ENCODE results near the gene TMEM255A. TPM values are rescaled to one million over a fixed set of nuclear protein-coding genes. Genes with fewer than 3 reads are reported as not detected.
A peak's percentile ranks its signal among the peaks of the same experiment; 100 is the strongest.

Gene TMEM255A
- total and polyA plus RNA-seq, 2 donors (not counting 1 experiment from before 2014, with no cell fraction given), result 0.06 to 0.25 TPM

DNA sequence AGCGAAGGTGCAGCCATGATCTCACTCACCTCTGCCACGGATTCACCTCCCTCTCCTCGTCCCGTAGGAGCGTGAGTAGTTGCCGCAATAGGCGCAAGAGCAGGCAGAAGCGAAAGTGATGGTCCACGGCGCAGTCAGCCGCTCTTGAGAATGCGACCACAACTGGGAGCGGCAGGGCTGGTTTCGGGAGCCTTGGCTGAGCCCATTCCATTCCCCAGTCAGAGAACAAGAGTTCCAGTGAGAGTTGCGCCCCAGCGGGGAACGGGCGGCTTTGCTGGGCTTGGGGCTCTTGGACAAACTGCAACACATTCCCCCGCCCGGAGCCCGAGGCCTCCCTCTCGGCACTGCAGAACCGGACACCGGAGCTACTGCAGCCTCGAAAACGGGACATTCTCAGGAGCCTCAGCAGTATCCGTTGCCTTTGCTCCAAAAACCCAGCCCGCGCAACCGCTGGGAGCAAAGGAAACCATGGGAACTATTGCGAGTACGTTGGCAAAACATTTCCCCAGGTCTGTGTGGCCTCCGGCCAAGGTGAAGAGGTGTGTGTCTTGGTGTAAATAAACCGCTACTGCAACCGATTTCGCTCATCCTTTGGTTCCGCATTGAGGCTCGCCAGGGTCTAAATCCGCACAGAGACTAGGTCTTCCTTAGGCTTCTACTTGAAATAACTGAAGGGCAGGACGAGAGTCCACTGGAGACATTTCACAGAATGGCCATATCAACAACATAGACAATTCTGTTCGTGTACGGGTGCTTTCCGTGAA is 66.3 kb downstream of the TMEM255A start:
- CTCF ChIA-PET, result interaction anchor here (1.5 kb wide), 1 partner anchor 58 kb away, joined by 3 read pairs; no protein-coding TSS in a partner anchor

DNA sequence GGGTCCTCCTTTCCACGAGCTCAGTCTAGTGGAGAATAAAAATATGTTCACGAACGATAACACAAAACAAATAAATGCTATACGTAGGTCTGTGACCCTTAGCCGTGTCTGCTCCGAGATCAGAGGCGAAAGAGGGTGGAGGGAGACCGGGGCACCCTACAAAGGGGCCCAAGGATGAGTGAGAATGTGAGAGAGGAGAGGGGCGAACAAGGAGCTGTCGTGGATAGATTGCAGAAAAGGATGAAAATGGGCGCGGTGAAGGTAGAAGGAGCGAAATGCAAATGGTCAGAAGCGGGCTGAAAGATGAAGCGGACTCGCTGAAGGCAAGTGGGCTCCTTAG is 66.9 kb downstream of the TMEM255A start:
- ChIA-PET CTCF (no interaction called here), POLR2A (no interaction called here)
- intact Hi-C loops (cut with micrococcal nuclease), result loop anchor here (1.0 kb wide), 1 partner anchor 301 kb away; the partner anchor contains the start of gene NKAP
- H3K9me3 Mint-ChIP-seq (ENCODE audit: insufficient read depth), result no peaks in the 10 kb centered on the region
- no peaks in the 10 kb centered on the region for H4K20me1 ChIP-seq (ENCODE audit: control insufficient read depth, insufficient read depth, low read length, poor library complexity, severe bottlenecking)
- peaks cover 0 to 12% of the 10 kb centered on the region in 2 donors for H3K4me1 ChIP-seq (ENCODE audit: control insufficient read depth in 2 of 2, insufficient read depth in 2 of 2, low read length in 2 of 2)
- H3K27ac Mint-ChIP-seq, result peak overlapping the region; percentile 97
- peak overlapping the region; percentile 72 for H3K9ac ChIP-seq (ENCODE audit: low read length)
- no peaks in the 10 kb centered on the region for H3K27me3 Mint-ChIP-seq
- peaks cover 16% of the 10 kb centered on the region for H3K4me1 Mint-ChIP-seq
- peak overlapping the region; percentile 78 for H2AFZ ChIP-seq (ENCODE audit: insufficient read depth, low read depth, low read length, poor library complexity, severe bottlenecking)
- H3K27ac ChIP-seq (ENCODE audit: low read length in 2 of 2), result peak overlapping the region; percentile 69 to 72
- peak overlapping the region; percentile 98 for H3K4me3 Mint-ChIP-seq
- peak overlapping the region; percentile 19 to 79 (median 77) for H3K4me3 ChIP-seq (ENCODE audit: control extremely low read depth in 1 of 5, extremely low read depth in 1 of 5, insufficient read depth in 1 of 5, low read depth in 2 of 5, low read length in 4 of 5)
- no peaks in the 10 kb centered on the region for H3K36me3 ChIP-seq (replicated peaks in 1 of 2; ENCODE audit: control extremely low read depth in 1 of 2, control insufficient read depth in 1 of 2, extremely low read depth in 1 of 2, insufficient read depth in 2 of 2, low read length in 1 of 2)
- peak overlapping the region; percentile 62 for H3K4me2 ChIP-seq (replicated peaks; ENCODE audit: low read depth, low read length, poor library complexity, severe bottlenecking)
- no peaks in the 10 kb centered on the region for H3K27me3 ChIP-seq (replicated peaks in 1 of 4; ENCODE audit: control extremely low read depth in 1 of 4, control insufficient read depth in 3 of 4, insufficient read depth in 4 of 4, low read length in 3 of 4)
- 0% methylated on average over 6 of the region's 16 CpGs for WGBS (ENCODE audit: insufficient coverage)
- DNase-seq (no peak), ATAC-seq (ENCODE audit: low read depth) (no peak)
- TF ChIP-seq, protein P1, sequence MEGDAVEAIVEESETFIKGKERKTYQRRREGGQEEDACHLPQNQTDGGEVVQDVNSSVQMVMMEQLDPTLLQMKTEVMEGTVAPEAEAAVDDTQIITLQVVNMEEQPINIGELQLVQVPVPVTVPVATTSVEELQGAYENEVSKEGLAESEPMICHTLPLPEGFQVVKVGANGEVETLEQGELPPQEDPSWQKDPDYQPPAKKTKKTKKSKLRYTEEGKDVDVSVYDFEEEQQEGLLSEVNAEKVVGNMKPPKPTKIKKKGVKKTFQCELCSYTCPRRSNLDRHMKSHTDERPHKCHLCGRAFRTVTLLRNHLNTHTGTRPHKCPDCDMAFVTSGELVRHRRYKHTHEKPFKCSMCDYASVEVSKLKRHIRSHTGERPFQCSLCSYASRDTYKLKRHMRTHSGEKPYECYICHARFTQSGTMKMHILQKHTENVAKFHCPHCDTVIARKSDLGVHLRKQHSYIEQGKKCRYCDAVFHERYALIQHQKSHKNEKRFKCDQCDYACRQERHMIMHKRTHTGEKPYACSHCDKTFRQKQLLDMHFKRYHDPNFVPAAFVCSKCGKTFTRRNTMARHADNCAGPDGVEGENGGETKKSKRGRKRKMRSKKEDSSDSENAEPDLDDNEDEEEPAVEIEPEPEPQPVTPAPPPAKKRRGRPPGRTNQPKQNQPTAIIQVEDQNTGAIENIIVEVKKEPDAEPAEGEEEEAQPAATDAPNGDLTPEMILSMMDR (IDR thresholded peaks at IDR 0.05), result no peak
- TF ChIP-seq EZH2 (IDR thresholded peaks at IDR 0.05; ENCODE audit: borderline replicate concordance, insufficient read depth, low read depth, low read length, poor library complexity, severe bottlenecking), result no peak
- H3K79me2 ChIP-seq (ENCODE audit: control insufficient read depth, insufficient read depth, low read length), result peaks cover 22% of the 10 kb centered on the region
- no peaks in the 10 kb centered on the region for H3K9me3 ChIP-seq (ENCODE audit: control extremely low read depth in 1 of 3, control insufficient read depth in 2 of 3, insufficient read depth in 1 of 3, low read length in 2 of 3)

More for the DNA sequence above, 66.3 kb downstream of the TMEM255A start:
- Mint-ChIP-seq H3K27me3 (no peaks in the 10 kb centered on the region), H3K27ac (peak overlapping the region; percentile 97), H3K9me3 (ENCODE audit: insufficient read depth) (no peaks in the 10 kb centered on the region), H3K4me3 (peak overlapping the region; percentile 98), H3K4me1 (peaks cover 16% of the 10 kb centered on the region)
- H3K9ac ChIP-seq (ENCODE audit: low read length), result peak overlapping the region; percentile 72
- H3K27ac ChIP-seq (ENCODE audit: low read length in 2 of 2), result peak overlapping the region; percentile 69 to 72
- intact Hi-C loops (cut with micrococcal nuclease), result loop anchor here (1.0 kb wide), 1 partner anchor 302 kb away; the partner anchor contains the start of gene NKAP
- POLR2A ChIA-PET, result no interaction called here
- H2AFZ ChIP-seq (ENCODE audit: insufficient read depth, low read depth, low read length, poor library complexity, severe bottlenecking), result peak overlapping the region; percentile 78
- H3K79me2 ChIP-seq (ENCODE audit: control insufficient read depth, insufficient read depth, low read length), result peaks cover 22% of the 10 kb centered on the region
- H3K27me3 ChIP-seq (replicated peaks in 1 of 4; ENCODE audit: control extremely low read depth in 1 of 4, control insufficient read depth in 3 of 4, insufficient read depth in 4 of 4, low read length in 3 of 4), result no peaks in the 10 kb centered on the region
- TF ChIP-seq, protein P1 (IDR thresholded peaks at IDR 0.05), result no peak
- TF ChIP-seq EZH2 (IDR thresholded peaks at IDR 0.05; ENCODE audit: borderline replicate concordance, insufficient read depth, low read depth, low read length, poor library complexity, severe bottlenecking), result no peak
- DNase-seq, result peak; percentile 75
- WGBS (ENCODE audit: insufficient coverage), result under 1% methylated on average over 36 of the region's 43 CpGs
- ATAC-seq (ENCODE audit: low read depth), result peak; percentile 89
- H3K4me1 ChIP-seq (ENCODE audit: control insufficient read depth in 2 of 2, insufficient read depth in 2 of 2, low read length in 2 of 2), result peaks cover 0 to 12% of the 10 kb centered on the region in 2 donors
- no peaks in the 10 kb centered on the region for H3K9me3 ChIP-seq (ENCODE audit: control extremely low read depth in 1 of 3, control insufficient read depth in 2 of 3, insufficient read depth in 1 of 3, low read length in 2 of 3)
- H3K4me2 ChIP-seq (replicated peaks; ENCODE audit: low read depth, low read length, poor library complexity, severe bottlenecking), result peak overlapping the region; percentile 62
- H4K20me1 ChIP-seq (ENCODE audit: control insufficient read depth, insufficient read depth, low read length, poor library complexity, severe bottlenecking), result no peaks in the 10 kb centered on the region
- peak overlapping the region; percentile 72 to 80 (median 78) for H3K4me3 ChIP-seq (ENCODE audit: control extremely low read depth in 1 of 5, extremely low read depth in 1 of 5, insufficient read depth in 1 of 5, low read depth in 2 of 5, low read length in 4 of 5)
- H3K36me3 ChIP-seq (replicated peaks in 1 of 2; ENCODE audit: control extremely low read depth in 1 of 2, control insufficient read depth in 1 of 2, extremely low read depth in 1 of 2, insufficient read depth in 2 of 2, low read length in 1 of 2), result no peaks in the 10 kb centered on the region
